ENCODE data around the gene TRPV2. TPM values are rescaled to one million over a fixed set of nuclear protein-coding genes. Genes with fewer than 3 reads are reported as not detected.

The TRPV2 gene
- total RNA-seq, 1 experiment from 2014 or later: 0.41 TPM

DNA sequence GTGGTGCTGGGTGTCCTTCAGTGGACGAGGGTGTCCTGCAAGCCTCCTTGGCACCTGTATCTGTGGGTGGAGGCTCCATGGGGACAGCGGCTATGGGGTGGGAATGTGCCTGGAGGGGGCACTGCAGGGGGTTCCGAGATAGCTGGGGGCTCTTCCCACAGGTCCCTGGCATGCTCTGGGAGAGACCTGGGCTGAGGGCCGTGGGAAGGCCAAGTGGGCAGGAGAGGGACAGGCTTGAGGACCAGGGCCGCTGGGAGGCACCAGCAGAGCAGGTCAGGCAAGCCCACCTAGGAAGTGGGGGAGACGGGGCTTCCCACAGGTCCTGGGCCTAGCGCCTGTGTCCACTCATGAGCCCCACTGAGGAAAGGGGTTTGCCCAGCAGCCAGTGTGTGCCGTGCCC lies 66.9 kb downstream of the TRPV2 start:
- Histone ChIP-seq H3K27me3 (replicated peaks; ENCODE audit: control insufficient read depth, insufficient read depth, low read length) (no peaks in the 10 kb centered on the region), H3K9me3 (no peaks in the 10 kb centered on the region), H3K36me3 (ENCODE audit: control insufficient read depth, insufficient read depth, low read length) (no peaks in the 10 kb centered on the region), H3K4me1 (peaks cover 4% of the 10 kb centered on the region), H3K4me3 (ENCODE audit: low read depth, low read length) (no peak overlapping the region)
- intact Hi-C loops (cut with micrococcal nuclease; ENCODE audit: unreplicated experiment): no loop called here
- Mint-ChIP-seq H3K4me3 (ENCODE audit: unreplicated experiment) (no peak overlapping the region), H3K4me1 (ENCODE audit: low read depth, unreplicated experiment) (no peaks in the 10 kb centered on the region), H3K9me3 (ENCODE audit: unreplicated experiment) (no peaks in the 10 kb centered on the region), H3K27ac (ENCODE audit: unreplicated experiment) (no peak overlapping the region), H3K36me3 (ENCODE audit: insufficient read depth, unreplicated experiment) (no peaks in the 10 kb centered on the region), H3K27me3 (ENCODE audit: insufficient read depth, unreplicated experiment) (no peaks in the 10 kb centered on the region)
- ChIA-PET CTCF (no interaction called here), POLR2A (no interaction called here)
- no TSS peak for BruUV-seq (replicated peaks)
- TF ChIP-seq, protein P1, sequence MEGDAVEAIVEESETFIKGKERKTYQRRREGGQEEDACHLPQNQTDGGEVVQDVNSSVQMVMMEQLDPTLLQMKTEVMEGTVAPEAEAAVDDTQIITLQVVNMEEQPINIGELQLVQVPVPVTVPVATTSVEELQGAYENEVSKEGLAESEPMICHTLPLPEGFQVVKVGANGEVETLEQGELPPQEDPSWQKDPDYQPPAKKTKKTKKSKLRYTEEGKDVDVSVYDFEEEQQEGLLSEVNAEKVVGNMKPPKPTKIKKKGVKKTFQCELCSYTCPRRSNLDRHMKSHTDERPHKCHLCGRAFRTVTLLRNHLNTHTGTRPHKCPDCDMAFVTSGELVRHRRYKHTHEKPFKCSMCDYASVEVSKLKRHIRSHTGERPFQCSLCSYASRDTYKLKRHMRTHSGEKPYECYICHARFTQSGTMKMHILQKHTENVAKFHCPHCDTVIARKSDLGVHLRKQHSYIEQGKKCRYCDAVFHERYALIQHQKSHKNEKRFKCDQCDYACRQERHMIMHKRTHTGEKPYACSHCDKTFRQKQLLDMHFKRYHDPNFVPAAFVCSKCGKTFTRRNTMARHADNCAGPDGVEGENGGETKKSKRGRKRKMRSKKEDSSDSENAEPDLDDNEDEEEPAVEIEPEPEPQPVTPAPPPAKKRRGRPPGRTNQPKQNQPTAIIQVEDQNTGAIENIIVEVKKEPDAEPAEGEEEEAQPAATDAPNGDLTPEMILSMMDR (IDR thresholded peaks at IDR 0.05; ENCODE audit: insufficient read depth in 1 of 2, low read depth in 1 of 2, low read length in 1 of 2, severe bottlenecking in 1 of 2, unreplicated experiment in 1 of 2): no peak
- no peak for DNase-seq

DNA sequence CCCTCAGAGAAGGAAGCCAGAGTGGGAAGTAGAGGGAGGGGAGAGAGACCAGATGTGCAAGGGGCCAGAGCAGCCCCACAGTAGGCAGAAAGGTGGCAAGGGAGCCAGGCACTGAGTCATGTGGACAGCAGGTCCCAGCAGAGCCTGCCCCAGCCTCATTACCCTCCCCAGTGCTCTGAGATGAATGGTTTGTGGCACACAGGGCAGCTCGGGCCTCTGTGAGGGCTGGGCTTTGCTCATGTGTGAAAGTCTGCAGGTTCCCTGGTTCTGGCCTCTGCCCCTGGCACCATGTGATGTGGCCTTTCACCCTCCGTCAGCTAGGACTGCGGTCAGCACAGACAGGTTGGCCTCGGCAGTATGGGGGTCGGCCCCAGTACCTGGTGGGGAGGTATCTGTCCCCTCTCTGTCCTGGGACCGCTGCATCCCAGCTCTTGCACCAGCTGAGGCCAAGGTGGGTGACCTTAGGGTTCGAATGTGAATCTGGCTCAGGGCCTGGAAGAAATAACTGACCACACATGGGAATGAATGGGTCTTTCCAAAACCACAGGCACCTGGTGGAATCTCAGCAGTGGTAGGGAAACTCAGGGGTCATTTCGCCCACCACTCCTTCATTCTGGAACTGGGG lies 67.8 kb downstream of the TRPV2 start:
- Mint-ChIP-seq H3K4me3 (ENCODE audit: unreplicated experiment) (no peak overlapping the region), H3K27me3 (ENCODE audit: insufficient read depth, unreplicated experiment) (no peaks in the 10 kb centered on the region), H3K4me1 (ENCODE audit: low read depth, unreplicated experiment) (no peaks in the 10 kb centered on the region), H3K27ac (ENCODE audit: unreplicated experiment) (no peak overlapping the region), H3K9me3 (ENCODE audit: unreplicated experiment) (no peaks in the 10 kb centered on the region), H3K36me3 (ENCODE audit: insufficient read depth, unreplicated experiment) (no peaks in the 10 kb centered on the region)
- POLR2A ChIA-PET: no interaction called here
- Histone ChIP-seq H3K36me3 (ENCODE audit: control insufficient read depth, insufficient read depth, low read length) (no peaks in the 10 kb centered on the region), H3K27me3 (replicated peaks; ENCODE audit: control insufficient read depth, insufficient read depth, low read length) (no peaks in the 10 kb centered on the region), H3K9me3 (no peaks in the 10 kb centered on the region), H3K4me3 (ENCODE audit: low read depth, low read length) (no peak overlapping the region), H3K4me1 (peaks cover 7% of the 10 kb centered on the region)
- BruUV-seq (replicated peaks): no TSS peak
- DNase-seq: no peak
- intact Hi-C loops (cut with micrococcal nuclease; ENCODE audit: unreplicated experiment): no loop called here
- TF ChIP-seq, protein P1 (IDR thresholded peaks at IDR 0.05; ENCODE audit: insufficient read depth in 1 of 2, low read depth in 1 of 2, low read length in 1 of 2, severe bottlenecking in 1 of 2, unreplicated experiment in 1 of 2): no peak
- CTCF ChIA-PET: no interaction called here

DNA sequence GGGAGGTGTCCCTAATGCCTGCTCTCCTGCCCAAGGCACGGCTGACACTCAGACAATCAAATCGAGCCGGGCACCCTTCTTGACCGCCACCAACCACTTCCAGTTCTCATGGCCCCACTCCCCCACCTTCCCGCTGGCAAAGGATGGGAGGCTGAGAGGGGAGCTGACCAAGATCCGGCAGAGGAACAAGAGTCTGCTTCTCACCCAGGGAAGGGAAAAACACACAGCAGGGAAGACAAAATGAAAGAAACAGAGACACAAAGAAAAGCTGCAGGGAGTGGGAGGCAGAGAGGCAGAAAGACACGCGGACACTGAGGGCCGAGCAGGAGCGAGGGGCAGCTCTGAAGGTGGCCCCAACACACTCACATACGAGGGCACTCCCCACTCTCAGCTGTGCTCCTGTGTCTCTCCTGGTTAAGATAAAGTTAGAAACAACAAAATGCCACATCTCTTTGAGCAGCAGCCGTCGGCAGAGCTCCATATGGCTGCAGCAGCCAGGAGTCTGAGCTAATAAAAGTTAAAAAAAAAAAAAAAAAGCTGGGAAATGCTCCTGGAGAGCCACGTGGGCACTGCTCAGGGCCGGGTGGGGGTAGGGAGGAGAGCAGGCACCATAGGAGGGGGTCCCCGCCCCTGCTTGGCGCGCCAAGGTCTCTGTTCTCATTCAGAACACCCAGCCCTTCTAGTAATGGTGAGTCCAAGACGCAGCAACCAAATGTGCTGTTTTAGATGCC lies 69.2 kb downstream of the TRPV2 start:
- ChIA-PET CTCF (no interaction called here), POLR2A (no interaction called here)
- Histone ChIP-seq H3K4me3 (ENCODE audit: low read depth, low read length) (no peak overlapping the region), H3K9me3 (no peaks in the 10 kb centered on the region), H3K27me3 (replicated peaks; ENCODE audit: control insufficient read depth, insufficient read depth, low read length) (no peaks in the 10 kb centered on the region), H3K4me1 (peaks cover 18% of the 10 kb centered on the region), H3K36me3 (ENCODE audit: control insufficient read depth, insufficient read depth, low read length) (no peaks in the 10 kb centered on the region)
- TF ChIP-seq, protein P1 (IDR thresholded peaks at IDR 0.05; ENCODE audit: insufficient read depth in 1 of 2, low read depth in 1 of 2, low read length in 1 of 2, severe bottlenecking in 1 of 2, unreplicated experiment in 1 of 2): no peak
- Mint-ChIP-seq H3K4me3 (ENCODE audit: unreplicated experiment) (no peak overlapping the region), H3K27me3 (ENCODE audit: insufficient read depth, unreplicated experiment) (no peaks in the 10 kb centered on the region), H3K9me3 (ENCODE audit: unreplicated experiment) (no peaks in the 10 kb centered on the region), H3K4me1 (ENCODE audit: low read depth, unreplicated experiment) (no peaks in the 10 kb centered on the region), H3K36me3 (ENCODE audit: insufficient read depth, unreplicated experiment) (no peaks in the 10 kb centered on the region), H3K27ac (ENCODE audit: unreplicated experiment) (no peak overlapping the region)
- intact Hi-C loops (cut with micrococcal nuclease; ENCODE audit: unreplicated experiment): no loop called here
- no TSS peak for BruUV-seq (replicated peaks)
- no peak for DNase-seq

Other genes with a start within 250 kb of the TRPV2 start
- gene NCOR1, start 200.0 kb upstream of the TRPV2 start, total RNA-seq (2022): 90.8 and 95.8 TPM in 2 replicates
- 20.0 and 21.1 TPM in 2 replicates for gene PIGL, start 198.4 kb upstream of the TRPV2 start, total RNA-seq (2022)
- 92.8 and 103 TPM in 2 replicates for gene CENPV, start 62.1 kb upstream of the TRPV2 start, total RNA-seq (2022)
- 1,900 and 1,904 TPM in 2 replicates for gene UBB, start 34.5 kb upstream of the TRPV2 start, total RNA-seq (2022)
- 4.0 and 4.5 TPM in 2 replicates for gene LRRC75A, start 76.6 kb downstream of the TRPV2 start, total RNA-seq (2022)
- 7.1 and 7.9 TPM in 2 replicates for gene ZNF287, start 153.6 kb downstream of the TRPV2 start, total RNA-seq (2022)
- gene ZNF624, start 238.3 kb downstream of the TRPV2 start, total RNA-seq (2022): 6.2 and 7.6 TPM in 2 replicates